Bone marrow (tissue), 2 donors: Measurements from ENCODE around the gene FGF11.

Experiments used
- DNase-seq, 2 donors: peaks; one replicate each; lab custom pipeline; 2025; lab: John Stamatoyannopoulos, UW

Gene FGF11

DNA sequence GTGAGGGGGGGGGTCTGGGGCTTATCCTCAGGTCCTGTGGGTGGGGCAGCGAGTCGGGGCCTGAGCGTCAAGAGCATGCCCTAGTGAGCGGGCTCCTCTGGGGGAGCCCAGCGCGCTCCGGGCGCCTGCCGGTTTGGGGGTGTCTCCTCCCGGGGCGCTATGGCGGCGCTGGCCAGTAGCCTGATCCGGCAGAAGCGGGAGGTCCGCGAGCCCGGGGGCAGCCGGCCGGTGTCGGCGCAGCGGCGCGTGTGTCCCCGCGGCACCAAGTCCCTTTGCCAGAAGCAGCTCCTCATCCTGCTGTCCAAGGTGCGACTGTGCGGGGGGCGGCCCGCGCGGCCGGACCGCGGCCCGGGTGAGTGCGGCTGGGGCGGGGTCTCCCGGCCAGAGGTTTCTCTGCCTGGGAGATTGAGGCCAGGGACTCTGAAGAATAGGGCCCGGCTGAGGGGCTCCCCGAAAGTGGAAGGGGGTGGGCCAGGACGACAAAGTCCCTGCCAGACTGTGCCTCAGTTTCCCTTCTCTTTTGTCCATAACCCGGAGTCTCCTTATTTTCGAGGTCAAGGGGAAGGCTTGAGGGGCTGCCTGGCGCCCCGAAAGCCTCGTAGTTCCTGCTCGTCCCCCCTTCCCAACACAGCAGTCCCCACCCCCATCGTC, at the start of gene FGF11:
TSS of gene FGF11 (plus strand) at position 51 of the 651 bp plus-strand sequence. CDS start at position 160, 109 bp downstream.
- DNase-seq: no peak

DNA sequence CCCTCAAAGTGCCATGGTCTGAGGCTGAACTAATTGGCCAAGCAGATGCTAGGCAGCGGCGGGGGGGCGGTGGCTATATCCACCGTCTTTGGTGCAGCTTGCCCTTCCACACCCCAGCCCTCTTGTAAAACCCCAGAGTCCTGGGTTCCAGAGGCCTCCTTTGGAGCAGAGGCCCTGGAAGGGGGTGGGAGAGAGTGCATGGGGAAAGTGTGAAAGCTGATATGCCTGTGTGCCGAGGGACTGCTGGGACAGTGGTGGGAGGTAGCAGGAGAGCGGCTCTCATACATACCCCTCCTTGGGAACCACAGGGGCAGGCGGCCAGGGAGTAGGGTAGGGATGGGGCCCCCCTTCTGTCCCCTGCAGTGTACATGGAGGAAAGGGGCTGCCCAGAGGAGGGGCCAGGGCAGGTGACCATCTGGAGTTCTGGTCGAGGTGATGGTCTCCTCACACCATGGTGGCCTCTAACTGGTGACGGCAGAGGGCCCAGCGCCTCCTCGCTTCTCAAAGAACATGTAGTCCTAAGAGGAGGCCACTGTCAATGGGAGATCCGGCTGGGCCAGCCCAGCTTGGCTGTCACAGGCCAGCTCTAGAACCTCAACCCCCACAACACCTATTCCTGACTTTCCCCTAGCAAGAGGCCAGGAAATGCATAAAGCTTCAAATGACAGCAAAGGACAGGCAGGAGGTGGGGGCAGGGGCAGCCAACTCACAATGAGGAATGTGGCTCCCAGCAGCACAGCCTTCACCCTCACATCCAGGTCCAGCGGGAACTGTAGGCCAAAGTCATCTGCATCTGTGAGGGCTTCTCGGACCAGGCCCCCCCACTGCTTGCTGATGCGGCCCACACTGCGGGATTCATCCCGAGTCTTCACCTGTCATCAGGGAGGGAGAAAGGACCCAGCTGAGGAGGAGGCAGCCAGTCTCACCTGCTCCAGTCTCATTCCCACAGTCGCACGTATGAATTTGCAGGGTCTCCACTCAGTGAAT, 49.1 kb upstream of the FGF11 start:
- no peak for DNase-seq

- no peak for DNase-seq
Observed at GRCh38 chr17:7391307-7391706, 48.0 kb upstream of the FGF11 start.

DNA sequence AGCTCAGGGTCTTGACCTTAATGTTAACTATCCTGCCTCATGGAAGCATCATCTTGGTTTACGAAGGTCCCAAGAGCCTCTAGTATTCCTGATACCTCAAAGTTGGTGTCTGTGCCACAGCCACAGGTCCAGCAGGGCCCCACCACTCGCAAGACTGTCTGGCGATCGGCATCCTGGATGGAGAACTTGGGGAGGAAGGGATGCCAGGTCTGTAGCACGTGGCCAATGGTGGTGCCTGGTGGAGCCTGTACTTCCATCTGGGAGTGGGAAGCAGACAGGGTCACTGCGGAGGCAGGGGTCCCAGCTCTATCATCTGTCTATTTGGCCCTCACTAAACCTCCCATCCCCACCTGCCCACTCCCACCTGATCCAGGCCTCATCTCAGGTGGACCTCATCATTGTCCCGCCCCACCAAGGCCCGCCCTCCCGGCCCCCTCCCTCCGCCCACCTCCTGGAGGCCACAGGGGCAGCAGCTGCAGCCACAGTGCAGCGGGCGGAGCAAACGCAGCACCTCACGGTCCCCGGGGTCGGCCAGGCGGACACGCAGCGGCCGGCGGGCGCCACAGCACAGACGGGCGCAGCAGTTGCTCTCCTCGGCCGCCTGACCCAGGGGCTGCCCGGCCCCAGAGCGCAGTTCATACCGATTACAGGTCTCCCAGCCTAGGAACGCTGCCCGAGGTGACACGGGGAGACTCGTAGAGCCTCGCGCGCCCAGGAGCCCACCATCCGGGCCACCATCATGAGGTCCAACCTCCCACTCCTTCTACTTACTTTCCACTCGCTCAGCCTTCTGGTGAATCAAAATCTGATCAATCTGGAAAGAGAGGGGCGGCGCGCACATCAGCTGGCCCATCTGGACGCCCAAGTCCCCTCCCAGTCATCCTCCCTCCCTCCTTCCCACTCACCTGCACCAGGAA, 46.4 kb upstream of the FGF11 start:
- DNase-seq: no peak

GRCh38 chr17:7393613-7394451, 45.5 kb upstream of the FGF11 start:
- DNase-seq: peak in 1 of 2 donors; percentile 66

DNA sequence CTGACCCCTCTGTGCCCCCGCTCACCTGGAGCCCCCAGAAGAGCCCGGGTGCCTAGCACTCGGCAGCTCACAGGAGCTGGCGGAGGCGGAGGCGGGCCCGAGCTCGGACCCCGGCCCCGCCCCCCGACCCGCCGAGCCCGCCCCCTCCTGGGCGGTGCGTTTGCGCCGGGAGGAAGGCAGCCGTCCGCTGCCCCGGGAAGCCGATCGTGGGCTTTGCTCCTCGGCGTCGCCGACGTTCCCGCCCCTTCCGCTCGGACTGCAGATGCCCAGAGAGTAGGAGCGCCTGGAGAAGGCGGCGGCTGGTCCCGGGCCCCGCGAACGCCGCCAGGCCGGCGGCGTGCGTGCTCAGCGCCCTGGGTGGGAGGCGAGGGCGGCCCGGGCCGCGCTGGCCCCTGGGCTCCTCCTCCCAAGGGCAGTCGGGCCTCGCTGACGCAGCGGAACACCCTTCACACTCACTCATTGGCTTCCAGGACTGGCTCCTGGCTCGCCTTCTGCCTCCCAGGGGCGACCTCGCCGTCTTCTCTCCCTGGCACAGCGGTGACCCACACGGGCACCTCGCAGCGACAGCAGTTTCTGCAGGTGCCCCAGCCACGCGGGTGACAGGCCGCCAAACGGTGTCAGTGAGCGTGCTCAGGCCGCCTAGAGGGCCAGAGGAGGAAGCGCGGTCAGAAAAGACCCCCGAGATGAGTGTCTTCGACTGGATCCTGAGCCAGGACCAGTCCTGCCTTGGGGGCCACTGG, 44.7 kb upstream of the FGF11 start, which contains the start of gene PLSCR3:
TSS of gene PLSCR3 (minus strand) at position 74 of the 740 bp plus-strand sequence. CDS start 415 bp downstream, outside the sequence.
- DNase-seq: peak; percentile 45 to 93

GRCh38 chr17:7396147-7396546, 43.2 kb upstream of the FGF11 start:
- no peak for DNase-seq

DNA sequence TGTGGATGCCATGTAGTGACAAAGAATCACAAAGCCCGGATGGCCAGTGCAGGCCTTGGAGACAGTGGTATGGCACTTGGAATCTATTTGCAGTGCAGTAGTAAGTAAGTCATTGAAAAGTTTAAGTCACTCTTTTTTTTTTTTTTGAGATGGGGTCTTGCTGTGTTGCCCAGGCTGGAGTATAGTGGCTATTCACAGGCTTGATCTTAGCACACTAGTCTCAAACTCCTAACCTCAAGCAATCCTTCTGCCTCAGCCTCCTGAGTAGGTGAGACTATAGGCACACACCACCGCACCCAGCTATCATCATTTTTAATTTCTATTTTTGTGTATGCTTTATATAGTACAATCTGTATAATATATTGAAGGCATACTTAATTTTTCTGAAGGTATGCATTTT, 40.7 kb upstream of the FGF11 start:
- no peak for DNase-seq

DNA sequence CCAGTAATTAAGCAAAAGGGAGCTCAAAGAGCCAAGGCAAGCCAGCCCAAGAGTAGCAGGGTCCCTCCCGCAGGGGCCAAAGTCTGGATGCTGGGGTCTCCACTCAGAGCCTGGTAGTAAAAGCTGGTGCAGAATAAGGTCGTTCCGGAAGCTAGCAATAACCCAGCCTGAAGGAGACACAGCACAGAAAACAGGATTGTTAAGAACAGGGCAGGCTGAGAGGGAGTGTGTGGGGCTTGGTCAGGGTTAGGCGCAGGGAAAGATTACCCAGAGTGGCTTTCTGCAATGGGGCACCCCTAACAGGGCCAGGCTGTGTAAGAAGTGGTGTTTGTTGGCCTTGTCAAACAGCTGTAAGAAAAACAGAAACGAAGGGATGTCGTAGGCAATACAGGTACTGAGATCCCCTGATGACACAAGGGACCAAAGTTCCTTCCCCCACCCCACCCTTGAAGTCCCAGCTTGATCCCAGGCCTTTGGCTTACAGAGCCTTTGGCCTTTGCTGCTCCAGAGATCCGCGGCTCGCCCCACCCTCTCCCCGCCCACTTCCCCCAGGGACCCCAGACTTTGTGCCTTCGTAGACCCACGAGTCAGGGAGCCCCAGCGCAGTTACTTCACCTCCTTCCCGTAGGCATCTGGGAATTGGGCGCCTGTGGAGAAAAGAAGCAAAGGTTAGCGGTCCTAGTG, 36.1 kb upstream of the FGF11 start:
- peak in 1 of 2 donors; percentile 34 for DNase-seq

DNA sequence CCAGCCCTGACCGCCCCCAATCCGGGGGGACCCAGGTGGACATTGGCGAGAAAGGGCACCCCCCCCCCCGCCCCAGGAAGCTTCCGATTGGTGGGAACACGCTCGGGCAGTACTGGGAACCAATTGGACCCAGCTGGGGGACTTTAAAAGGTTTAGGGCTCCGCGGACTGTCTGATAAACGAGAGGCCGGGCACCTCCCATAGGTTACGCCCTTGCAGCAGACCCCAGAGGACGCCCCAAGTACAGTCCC, 35.7 kb upstream of the FGF11 start:
- no peak for DNase-seq

GRCh38 chr17:7403977-7404736, 35.2 kb upstream of the FGF11 start, which contains the start of gene TMEM256:
Gene TMEM256, minus strand, starts transcription at chr17:7404097. Its CDS starts 13 bp downstream, at chr17:7404084.
- peak; percentile 96 to 99 for DNase-seq

- DNase-seq: no peak
Observed at GRCh38 chr17:7404737-7405349, 34.5 kb upstream of the FGF11 start.

- DNase-seq: no peak
Observed at GRCh38 chr17:7405350-7406234, 33.7 kb upstream of the FGF11 start.

DNA sequence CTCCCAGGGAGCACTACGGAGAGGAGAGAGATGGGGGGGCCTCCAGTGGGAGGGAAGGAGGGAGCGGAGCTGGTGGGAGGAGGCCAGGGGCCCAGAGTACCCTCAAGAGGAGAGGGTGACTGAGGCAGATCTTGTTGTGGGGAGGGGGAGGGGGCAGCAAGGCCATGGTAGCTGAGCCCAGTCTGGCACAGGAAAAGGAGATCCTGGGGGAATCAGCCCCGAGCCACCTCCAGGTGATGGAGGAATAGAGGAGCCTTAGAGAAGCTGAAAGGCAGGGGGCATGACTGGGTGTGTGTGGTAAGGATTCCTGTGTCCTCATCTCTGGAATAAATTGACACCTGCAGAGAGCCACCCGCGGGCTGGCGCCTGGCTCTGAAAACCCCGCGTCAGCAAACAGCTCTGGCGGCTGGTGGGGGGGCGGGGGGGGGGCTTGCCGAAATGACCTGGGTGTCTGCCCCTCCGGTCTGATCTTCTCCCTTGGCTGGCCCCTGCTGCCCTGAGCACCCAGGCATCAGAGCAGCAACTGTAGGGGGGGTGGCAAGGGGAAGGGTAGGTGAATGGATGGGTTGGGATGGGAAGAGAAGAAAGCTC, 33.0 kb upstream of the FGF11 start:
- DNase-seq: no peak

GRCh38 chr17:7407082-7407481, 32.2 kb upstream of the FGF11 start:
- DNase-seq: no peak

- DNase-seq: no peak
Observed at GRCh38 chr17:7407485-7408251, 31.6 kb upstream of the FGF11 start, which contains the start of gene NLGN2. Gene NLGN2, plus strand, starts transcription at chr17:7407845. Its CDS starts 411 bp downstream, at chr17:7408256.
